H1 (cell line): ENCODE data around the gene LTA. TPM values are rescaled to one million over a fixed set of nuclear protein-coding genes. Genes with fewer than 3 reads are reported as not detected.

Source experiments
- CTCF ChIA-PET: fragments of 300-600 bp; sonication (Branson Sonifier 250); formaldehyde crosslinking; loops from one replicate; lab custom pipeline; 2021; ENCODE audit not compliant: partially characterized antibody; lab: Charles Lee
- POLR2A ChIA-PET: fragments of 300-600 bp; sonication (Branson Sonifier 250); formaldehyde crosslinking; loops from one replicate; lab custom pipeline; 2021; ENCODE audit warnings: inconsistent platforms; ENCODE audit not compliant: partially characterized antibody; lab: Charles Lee
- DNase-seq, 2 experiments: peaks; one replicate each; pipeline versions ENCODE4 v3.0.0 to v3.0.0-alpha.2; 2010 to 2022; ENCODE audit warnings: low spot score in 2 of 2, low read depth in 1 of 2, mixed read lengths in 1 of 2
- FAIRE-seq: peaks from 2 replicates; lab custom pipeline; 2011; peaks lifted over from hg19 to GRCh38; lab: Jason Lieb, UNC
- H2AFZ ChIP-seq: 2 replicates; pipeline ENCODE4 v1.8.1; 2012; ENCODE audit warnings: low read length, inconsistent platforms
- H2AK5ac ChIP-seq: 2 replicates; pipeline ENCODE4 v1.6.1; 2013; ENCODE audit warnings: low read depth, low read length
- H2BK120ac ChIP-seq: replicated peaks from 2 replicates; pipeline ENCODE3; 2013; ENCODE audit warnings: low read depth, low read length, inconsistent platforms
- H2BK12ac ChIP-seq: 2 replicates; pipeline ENCODE4 v1.6.1; 2013; ENCODE audit warnings: low read depth, low read length
- H2BK15ac ChIP-seq: 2 replicates; pipeline ENCODE4 v1.6.1; 2013; ENCODE audit warnings: low read length
- H2BK20ac ChIP-seq: 2 replicates; pipeline ENCODE4 v1.6.1; 2013; ENCODE audit warnings: low read length
- H2BK5ac ChIP-seq: 2 replicates; pipeline ENCODE4 v1.6.1; 2013; ENCODE audit warnings: low read depth, low read length
- H3K14ac ChIP-seq: 2 replicates; pipeline ENCODE4 v1.6.1; 2013; ENCODE audit warnings: inconsistent platforms; ENCODE audit not compliant: insufficient read length
- H3K18ac ChIP-seq: 2 replicates; pipeline ENCODE4 v1.6.1; 2013; ENCODE audit warnings: low read length; ENCODE audit errors: extremely low read depth
- H3K23ac ChIP-seq: 2 replicates; pipeline ENCODE4 v1.6.1; 2013; ENCODE audit warnings: inconsistent platforms; ENCODE audit not compliant: insufficient read length
- H3K23me2 ChIP-seq: 2 replicates; pipeline ENCODE4 v1.6.1; 2013; ENCODE audit warnings: low read depth, low read length
- H3K27ac ChIP-seq: 2 replicates; pipeline ENCODE4 v1.6.1; 2011; ENCODE audit warnings: low read depth, low read length, inconsistent platforms
- H3K27me3 ChIP-seq, 4 experiments: replicated peaks in 1 of 4; 1 replicate in 1 of 4; 2 replicates in 3 of 4; pipeline versions ENCODE4 v1.6.1 to v1.8.1; 2011 to 2013; ENCODE audit warnings: low read length in 3 of 4, mild to moderate bottlenecking in 3 of 4, inconsistent platforms in 2 of 4, mixed read lengths in 2 of 4, moderate library complexity in 1 of 4; ENCODE audit not compliant: control insufficient read depth in 3 of 4, insufficient read depth in 3 of 4; ENCODE audit errors: extremely low read depth in 1 of 4
- H3K36me3 ChIP-seq, 4 experiments: 2 replicates each; pipeline versions ENCODE4 v1.6.1 to v1.8.1; 2011 to 2013; ENCODE audit warnings: mild to moderate bottlenecking in 4 of 4, low read length in 3 of 4, moderate library complexity in 2 of 4, control low read depth in 1 of 4, inconsistent platforms in 1 of 4; ENCODE audit not compliant: insufficient read depth in 4 of 4, control insufficient read depth in 2 of 4
- H3K4ac ChIP-seq: replicated peaks from 2 replicates; pipeline ENCODE3; 2013; ENCODE audit warnings: low read length, low read depth, mixed read lengths, inconsistent platforms; ENCODE audit not compliant: insufficient read length
- H3K4me1 ChIP-seq, 4 experiments: replicated peaks in 1 of 4; 1 replicate in 1 of 4; 2 replicates in 3 of 4; pipeline versions ENCODE4 v1.6.1 to v1.8.1; 2011 to 2013; ENCODE audit warnings: low read length in 3 of 4, inconsistent platforms in 2 of 4, mixed read lengths in 1 of 4; ENCODE audit not compliant: insufficient read depth in 4 of 4, control insufficient read depth in 3 of 4
- H3K4me2 ChIP-seq, 2 experiments: 2 replicates each; pipeline versions ENCODE4 v1.6.1 to v1.8.1; 2011 to 2013; ENCODE audit warnings: low read depth in 2 of 2, low read length in 2 of 2, control low read depth in 1 of 2, inconsistent platforms in 1 of 2, mild to moderate bottlenecking in 1 of 2; ENCODE audit not compliant: insufficient read depth in 1 of 2
- H3K4me3 ChIP-seq, 4 experiments: fragments of 200-600, 300-600 bp in 1 of 4; sonication (generic), shearing (Covaris generic), sonication (Bioruptor Twin) in 1 of 4; 2 replicates each; pipeline versions ENCODE4 v1.5.1 to v1.8.1; 2011 to 2016; ENCODE audit warnings: low read length in 4 of 4, low read depth in 3 of 4, control low read depth in 2 of 4, inconsistent platforms in 2 of 4, mild to moderate bottlenecking in 2 of 4, mixed read lengths in 1 of 4, moderate library complexity in 1 of 4; ENCODE audit not compliant: insufficient read depth in 2 of 4; ENCODE audit errors: extremely low read depth in 1 of 4
- H3K56ac ChIP-seq: replicated peaks from 2 replicates; pipeline ENCODE3; 2013; ENCODE audit warnings: low read depth, mild to moderate bottlenecking, mixed read lengths, low read length, inconsistent platforms; ENCODE audit not compliant: insufficient read length
- H3K79me1 ChIP-seq: 2 replicates; pipeline ENCODE4 v1.6.1; 2013; ENCODE audit warnings: low read depth, low read length, control low read depth
- H3K79me2 ChIP-seq, 2 experiments: 2 replicates each; pipeline versions ENCODE4 v1.6.1 to v1.8.1; 2012 to 2013; ENCODE audit warnings: low read length in 2 of 2, mild to moderate bottlenecking in 2 of 2, inconsistent platforms in 1 of 2; ENCODE audit not compliant: insufficient read depth in 2 of 2, control insufficient read depth in 1 of 2
- H3K9ac ChIP-seq, 4 experiments: replicated peaks in 1 of 4; 1 replicate in 1 of 4; 2 replicates in 3 of 4; pipeline versions ENCODE4 v1.6.1 to v1.8.1; 2011 to 2013; ENCODE audit warnings: low read depth in 3 of 4, low read length in 3 of 4, control low read depth in 2 of 4, mild to moderate bottlenecking in 2 of 4, moderate library complexity in 2 of 4, inconsistent platforms in 1 of 4; ENCODE audit errors: extremely low read depth in 1 of 4
- H3K9me3 ChIP-seq, 2 experiments: 2 replicates each; pipeline versions ENCODE4 v1.6.1 to v1.8.1; 2012 to 2013; ENCODE audit warnings: mild to moderate bottlenecking in 2 of 2, moderate library complexity in 2 of 2, control low read depth in 1 of 2, inconsistent platforms in 1 of 2, low read depth in 1 of 2, low read length in 1 of 2, mixed read lengths in 1 of 2; ENCODE audit not compliant: insufficient read depth in 2 of 2
- H4K20me1 ChIP-seq, 2 experiments: replicated peaks in 1 of 2; 2 replicates each; pipeline versions ENCODE3 to v1.8.1; 2011 to 2013; ENCODE audit warnings: inconsistent platforms in 2 of 2, low read length in 2 of 2, mild to moderate bottlenecking in 1 of 2; ENCODE audit not compliant: insufficient read depth in 2 of 2, control insufficient read depth in 1 of 2
- H4K5ac ChIP-seq: 2 replicates; pipeline ENCODE4 v1.6.1; 2013; ENCODE audit warnings: low read length, low read depth, mixed read lengths, inconsistent platforms; ENCODE audit not compliant: insufficient read length
- H4K8ac ChIP-seq: 2 replicates; pipeline ENCODE4 v1.8.0; 2013; ENCODE audit warnings: mild to moderate bottlenecking, moderate library complexity, low read length, inconsistent platforms; ENCODE audit not compliant: insufficient read depth; ENCODE audit errors: extremely low read depth
- H4K91ac ChIP-seq: replicated peaks from 2 replicates; pipeline ENCODE3; 2013; ENCODE audit warnings: low read length, mixed read lengths, inconsistent platforms; ENCODE audit not compliant: insufficient read length
- EGR1 ChIP-seq: IDR thresholded peaks from 2 replicates; pipeline ENCODE4 v1.6.1; 2011; ENCODE audit warnings: low read depth, low read length, borderline replicate concordance
- GTF2F1 ChIP-seq: IDR thresholded peaks from 2 replicates; pipeline ENCODE4 v1.6.1; 2012; ENCODE audit warnings: low read depth, low read length, improper control_type of control experiment, borderline replicate concordance
- RAD21 ChIP-seq, 2 experiments: IDR thresholded peaks in 1 of 2; conservative IDR thresholded peaks in 1 of 2; 2 replicates each; pipeline ENCODE4 v1.6.1; 2011; ENCODE audit warnings: low read depth in 2 of 2, low read length in 2 of 2, improper control_type of control experiment in 1 of 2, inconsistent platforms in 1 of 2, mild to moderate bottlenecking in 1 of 2, moderate library complexity in 1 of 2
- SP2 ChIP-seq: IDR thresholded peaks from 2 replicates; pipeline ENCODE4 v1.6.1; 2012; ENCODE audit warnings: mild to moderate bottlenecking, low read length, inconsistent platforms
- TAF1 ChIP-seq: IDR thresholded peaks from 2 replicates; pipeline ENCODE4 v1.6.1; 2011; ENCODE audit warnings: mild to moderate bottlenecking, low read depth, low read length
- TAF7 ChIP-seq: optimal IDR thresholded peaks from 2 replicates; pipeline ENCODE3; 2011; ENCODE audit warnings: low read depth, mild to moderate bottlenecking, inconsistent platforms, low read length, moderate library complexity, borderline replicate concordance
- YY1 ChIP-seq: IDR thresholded peaks from 2 replicates; pipeline ENCODE4 v1.6.1; 2011; ENCODE audit warnings: low read depth, mild to moderate bottlenecking, low read length
- WGBS, 2 experiments: shearing (Covaris generic) in 1 of 2; methylation state at CpG; one replicate each; pipeline versions ENCODE4 v1.1.6 to v1.1.7; 2013 to 2015; ENCODE audit warnings: low lambda C conversion rate in 2 of 2, mixed read lengths in 2 of 2, inconsistent platforms in 1 of 2, low coverage in 1 of 2, missing lambda C conversion rate in 1 of 2; ENCODE audit not compliant: insufficient replicate concordance in 2 of 2, insufficient coverage in 1 of 2, insufficient read length in 1 of 2; ENCODE audit errors: extremely low coverage in 1 of 2, missing lambda C conversion rate in 1 of 2; 5-methylcytosine and 5-hydroxymethylcytosine counted together
- polyA plus RNA-seq, 7 experiments: library from polyadenylated mRNA; depleted of rRNA in 3 of 7; stranded (reverse) in 5 of 7; unstranded in 2 of 7; fragments of >200 nt in 5 of 7; fragments of 200-250 nt in 2 of 7; gene quantifications; 1 replicate in 5 of 7; 2 replicates in 1 of 7; 4 replicates in 1 of 7; pipeline versions ENCODE4 v1.2.1 to v1.2.3, GENCODE V29; 2011 to 2013; ENCODE audit warnings: missing spikeins in 2 of 7, mixed read lengths in 2 of 7
- total RNA-seq: library from RNA; stranded (reverse); fragmentation: NEBNext Ultra II Directional; extraction: Animal tissue kit (Norgen Biotek cat#: 25700); gene quantifications from 2 replicates; pipeline ENCODE4 v1.2.1, GENCODE V29; 2021
- TF ChIP-seq, protein P1 (sequence below), 3 experiments: IDR thresholded peaks; 1 replicate in 2 of 3; 2 replicates in 1 of 3; pipeline versions ENCODE4 v1.5.1 to v1.6.1; 2011; ENCODE audit warnings: low read length in 3 of 3, mild to moderate bottlenecking in 3 of 3, inconsistent platforms in 2 of 3, low read depth in 1 of 3, moderate library complexity in 1 of 3; ENCODE audit not compliant: insufficient read depth in 1 of 3; ENCODE audit errors: control extremely low read depth in 1 of 3

The LTA gene
- total and polyA plus RNA-seq, 2 of the 8 experiments (the other 6 are each of a cell fraction or from before 2014, with no cell fraction given), result not detected

DNA sequence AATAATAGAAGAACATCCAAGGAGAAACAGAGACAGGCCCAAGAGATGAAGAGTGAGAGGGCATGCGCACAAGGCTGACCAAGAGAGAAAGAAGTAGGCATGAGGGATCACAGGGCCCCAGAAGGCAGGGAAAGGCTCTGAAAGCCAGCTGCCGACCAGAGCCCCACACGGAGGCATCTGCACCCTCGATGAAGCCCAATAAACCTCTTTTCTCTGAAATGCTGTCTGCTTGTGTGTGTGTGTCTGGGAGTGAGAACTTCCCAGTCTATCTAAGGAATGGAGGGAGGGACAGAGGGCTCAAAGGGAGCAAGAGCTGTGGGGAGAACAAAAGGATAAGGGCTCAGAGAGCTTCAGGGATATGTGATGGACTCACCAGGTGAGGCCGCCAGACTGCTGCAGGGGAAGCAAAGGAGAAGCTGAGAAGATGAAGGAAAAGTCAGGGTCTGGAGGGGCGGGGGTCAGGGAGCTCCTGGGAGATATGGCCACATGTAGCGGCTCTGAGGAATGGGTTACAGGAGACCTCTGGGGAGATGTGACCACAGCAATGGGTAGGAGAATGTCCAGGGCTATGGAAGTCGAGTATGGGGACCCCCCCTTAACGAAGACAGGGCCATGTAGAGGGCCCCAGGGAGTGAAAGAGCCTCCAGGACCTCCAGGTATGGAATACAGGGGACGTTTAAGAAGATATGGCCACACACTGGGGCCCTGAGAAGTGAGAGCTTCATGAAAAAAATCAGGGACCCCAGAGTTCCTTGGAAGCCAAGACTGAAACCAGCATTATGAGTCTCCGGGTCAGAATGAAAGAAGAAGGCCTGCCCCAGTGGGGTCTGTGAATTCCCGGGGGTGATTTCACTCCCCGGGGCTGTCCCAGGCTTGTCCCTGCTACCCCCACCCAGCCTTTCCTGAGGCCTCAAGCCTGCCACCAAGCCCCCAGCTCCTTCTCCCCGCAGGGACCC is 2.3 kb downstream of the LTA start:
- no peak overlapping the region for H3K14ac ChIP-seq
- CTCF ChIA-PET, result interaction anchor here (0.6 to 19.2 kb wide), 10 partner anchors 10 to 155 kb away, joined by 3 to 640 read pairs (median 4); partner anchors contain the start of genes ATP6V1G2, GPANK1, LST1 and LTB
- POLR2A ChIA-PET, result interaction anchor here (0.8 to 12.2 kb wide), 14 partner anchors 9 to 285 kb away, joined by 3 to 110 read pairs (median 4); partner anchors contain the start of genes ATP6V1G2, DDX39B, GPANK1 and PRRC2A
- no peaks in the 10 kb centered on the region for H3K79me1 ChIP-seq
- H2BK20ac ChIP-seq, result peak overlapping the region; percentile 86; the same call in 1 of the 2 replicates
- no peaks in the 10 kb centered on the region for H3K36me3 ChIP-seq
- no peak overlapping the region for H4K91ac ChIP-seq
- H2BK12ac ChIP-seq, result 0 out of 2 replicates have a peak overlapping the region, but pooled peaks have one; percentile 27
- no peak overlapping the region for H2AK5ac ChIP-seq
- H4K8ac ChIP-seq, result 0 out of 2 replicates have a peak overlapping the region, but pooled peaks have one; percentile 7
- no peak overlapping the region for H3K4ac ChIP-seq
- no peaks in the 10 kb centered on the region for H3K79me2 ChIP-seq
- no peak overlapping the region for H3K27ac ChIP-seq
- no peak overlapping the region for H3K56ac ChIP-seq
- no peaks in the 10 kb centered on the region; a peak in 1 of 7 replicates for H3K4me1 ChIP-seq
- no peak overlapping the region for H3K23ac ChIP-seq
- 80% methylated on average over 14 of the region's 14 CpGs; no CpG with 5 or more reads in 1 of the 2 experiments for WGBS, 2 experiments
- H2BK120ac ChIP-seq, result no peak overlapping the region
- H2BK5ac ChIP-seq, result no peak overlapping the region
- H3K23me2 ChIP-seq, result no peaks in the 10 kb centered on the region; the same call in 1 of the 2 replicates
- DNase-seq (no peak), FAIRE-seq (no peak)
- no peak overlapping the region for H4K5ac ChIP-seq
- H3K9me3 ChIP-seq, result no peaks in the 10 kb centered on the region
- no peak overlapping the region for H3K9ac ChIP-seq
- H4K20me1 ChIP-seq, result no peaks in the 10 kb centered on the region
- no peak overlapping the region for H2AFZ ChIP-seq
- no peak overlapping the region for H3K4me3 ChIP-seq
- H3K27me3 ChIP-seq, result no peaks in the 10 kb centered on the region
- H3K4me2 ChIP-seq, result no peak overlapping the region
- no peak overlapping the region for H2BK15ac ChIP-seq
- no peak overlapping the region for H3K18ac ChIP-seq
- TF ChIP-seq SP2 (no peak), RAD21 (IDR thresholded peaks at IDR 0.05 in 1 of 2, conservative IDR thresholded peaks at IDR 0.05 in 1 of 2; ENCODE audit: low read depth in 2 of 2, low read length in 2 of 2) (peak; percentile 17 to 40; a peak in 2 of 4 replicates), TAF1 (no peak), YY1 (no peak), TAF7 (no peak), EGR1 (no peak), GTF2F1 (no peak)
- TF ChIP-seq, protein P1, sequence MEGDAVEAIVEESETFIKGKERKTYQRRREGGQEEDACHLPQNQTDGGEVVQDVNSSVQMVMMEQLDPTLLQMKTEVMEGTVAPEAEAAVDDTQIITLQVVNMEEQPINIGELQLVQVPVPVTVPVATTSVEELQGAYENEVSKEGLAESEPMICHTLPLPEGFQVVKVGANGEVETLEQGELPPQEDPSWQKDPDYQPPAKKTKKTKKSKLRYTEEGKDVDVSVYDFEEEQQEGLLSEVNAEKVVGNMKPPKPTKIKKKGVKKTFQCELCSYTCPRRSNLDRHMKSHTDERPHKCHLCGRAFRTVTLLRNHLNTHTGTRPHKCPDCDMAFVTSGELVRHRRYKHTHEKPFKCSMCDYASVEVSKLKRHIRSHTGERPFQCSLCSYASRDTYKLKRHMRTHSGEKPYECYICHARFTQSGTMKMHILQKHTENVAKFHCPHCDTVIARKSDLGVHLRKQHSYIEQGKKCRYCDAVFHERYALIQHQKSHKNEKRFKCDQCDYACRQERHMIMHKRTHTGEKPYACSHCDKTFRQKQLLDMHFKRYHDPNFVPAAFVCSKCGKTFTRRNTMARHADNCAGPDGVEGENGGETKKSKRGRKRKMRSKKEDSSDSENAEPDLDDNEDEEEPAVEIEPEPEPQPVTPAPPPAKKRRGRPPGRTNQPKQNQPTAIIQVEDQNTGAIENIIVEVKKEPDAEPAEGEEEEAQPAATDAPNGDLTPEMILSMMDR (IDR thresholded peaks at IDR 0.05; ENCODE audit: control extremely low read depth in 1 of 3, insufficient read depth in 1 of 3, low read depth in 1 of 3, low read length in 3 of 3), result peak in 2 of 3 experiments; percentile 25 to 34; a peak in 2 of 4 replicates
